HG02763 (cell line): ENCODE data around the gene ARHGEF25.
"Not testable (repeated sequence)": the region's sequence is repeated elsewhere in the genome, so short reads cannot be mapped to it uniquely, and the experiment has no call there.

Experiments used
- ATAC-seq: cut with Tn5 transposase; IDR thresholded peaks from one replicate; pipeline ENCODE4 v1.9.1; 2021; ENCODE audit warnings: mild to moderate bottlenecking, moderate library complexity; ENCODE audit not compliant: unreplicated experiment

Gene ARHGEF25

GRCh38 chr12:57584690-57585089, 26.5 kb upstream of the ARHGEF25 start:
- ATAC-seq: no peak

- ATAC-seq: no peak
Observed at GRCh38 chr12:57585156-57585555, 26.1 kb upstream of the ARHGEF25 start.

GRCh38 chr12:57586128-57586527, 25.1 kb upstream of the ARHGEF25 start:
- ATAC-seq: no peak

DNA sequence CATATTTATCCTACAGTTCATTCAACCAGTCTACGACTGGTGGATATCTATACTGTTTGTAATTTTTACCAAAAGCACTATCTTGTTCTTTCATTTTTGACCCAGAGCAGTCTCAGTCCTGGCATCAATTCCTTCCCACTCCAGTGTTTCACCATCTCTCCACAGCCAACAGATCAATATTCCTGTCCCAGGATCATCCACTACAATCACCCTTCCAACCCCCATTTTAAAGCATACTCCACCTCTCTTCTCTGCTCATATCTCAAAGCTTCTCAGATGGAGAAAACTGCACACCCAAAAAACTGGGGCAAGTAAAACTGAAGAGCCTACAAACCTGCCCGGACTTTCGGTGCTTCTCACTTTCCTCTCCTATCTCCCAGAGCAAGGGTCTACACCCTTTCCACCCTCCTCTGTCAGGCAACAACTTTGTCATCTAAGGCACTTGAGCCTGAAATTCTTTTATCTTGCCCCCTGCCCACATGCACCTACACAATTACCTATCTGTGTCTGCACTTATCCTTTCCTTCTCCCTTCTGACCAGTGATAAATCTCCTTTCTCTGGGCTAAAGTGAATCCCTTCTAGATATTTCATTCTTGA, 24.3 kb upstream of the ARHGEF25 start:
- no peak for ATAC-seq

GRCh38 chr12:57588951-57589610, 22.2 kb upstream of the ARHGEF25 start:
- not testable (repeated sequence) for ATAC-seq

GRCh38 chr12:57590479-57590863, 20.8 kb upstream of the ARHGEF25 start:
- ATAC-seq: no peak

- peak; percentile 95 for ATAC-seq
Observed at GRCh38 chr12:57590864-57591781, 20.1 kb upstream of the ARHGEF25 start, which contains the start of gene PIP4K2C. TSS of gene PIP4K2C (plus strand) at chr12:57591192. CDS start at chr12:57591290, 98 bp downstream.

- no peak for ATAC-seq
Observed at GRCh38 chr12:57591782-57592325, 19.4 kb upstream of the ARHGEF25 start.

DNA sequence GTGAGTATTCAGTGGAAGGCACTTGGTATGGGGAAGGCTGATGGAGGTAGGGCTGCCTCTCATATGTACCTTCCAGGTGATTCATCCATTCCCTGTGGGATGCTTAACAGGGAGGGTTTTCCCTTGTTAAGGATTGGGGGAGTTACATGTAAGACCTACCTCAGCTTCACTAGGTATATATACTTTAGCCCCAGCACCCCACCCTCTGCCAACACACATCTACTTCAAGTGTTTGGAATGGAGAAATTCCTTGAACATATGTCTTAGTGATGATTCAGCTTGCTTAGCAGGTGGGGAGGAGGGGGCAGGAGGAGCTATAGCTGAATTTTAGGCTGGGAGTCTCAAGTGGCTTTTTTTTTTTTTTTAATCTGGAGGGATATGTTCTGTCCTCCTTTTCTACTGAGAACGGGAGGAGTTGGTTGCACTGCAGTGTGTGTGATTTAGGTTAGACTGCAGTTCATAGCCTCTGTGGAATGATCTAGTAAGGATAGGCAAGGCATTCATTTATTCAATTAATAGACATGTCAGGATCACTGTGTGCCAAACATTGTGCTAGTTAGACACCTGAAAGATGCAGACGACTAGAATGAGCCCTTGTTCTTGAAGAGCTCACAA, 18.6 kb upstream of the ARHGEF25 start:
- no peak for ATAC-seq

DNA sequence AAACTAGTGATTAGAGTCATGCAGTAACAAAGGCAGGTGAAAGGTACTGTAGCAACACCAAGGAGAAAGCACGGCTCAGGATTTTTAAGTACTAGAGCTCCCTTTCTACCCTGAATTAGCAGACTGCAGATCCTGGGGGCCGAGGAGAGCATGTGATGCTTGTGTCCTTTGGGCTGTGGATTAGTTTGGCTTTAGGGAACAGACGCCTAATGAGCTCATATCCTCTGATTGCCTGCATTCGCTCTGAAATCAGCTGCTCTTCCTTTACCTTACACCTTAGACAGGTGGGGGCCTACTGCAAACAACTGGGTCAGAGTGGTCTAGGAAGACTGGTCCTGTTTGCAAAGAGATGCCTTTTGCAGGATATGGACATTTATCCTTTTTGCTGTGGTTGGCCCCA, 18.0 kb upstream of the ARHGEF25 start:
- no peak for ATAC-seq

DNA sequence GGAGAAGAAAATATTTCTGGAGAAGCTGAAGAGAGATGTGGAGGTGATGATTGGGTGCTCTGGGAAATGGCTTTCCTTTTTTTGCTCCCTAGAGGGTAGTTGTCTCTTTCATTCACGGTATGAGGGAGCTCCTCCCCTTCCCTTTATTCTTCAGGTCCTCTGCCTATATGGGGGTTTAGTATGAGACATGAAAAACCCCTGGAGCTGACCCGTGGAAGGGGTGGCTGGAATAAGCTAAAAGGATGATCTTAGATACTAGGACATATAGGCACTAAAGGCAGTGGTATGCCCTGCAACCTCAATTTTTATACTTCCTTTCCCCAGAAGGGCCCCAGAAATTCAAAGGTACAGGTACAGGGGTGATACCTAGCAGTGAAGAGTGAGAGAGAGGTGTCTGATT, 10.8 kb upstream of the ARHGEF25 start:
- ATAC-seq: no peak

GRCh38 chr12:57602544-57602943, 8.7 kb upstream of the ARHGEF25 start:
- ATAC-seq: no peak

DNA sequence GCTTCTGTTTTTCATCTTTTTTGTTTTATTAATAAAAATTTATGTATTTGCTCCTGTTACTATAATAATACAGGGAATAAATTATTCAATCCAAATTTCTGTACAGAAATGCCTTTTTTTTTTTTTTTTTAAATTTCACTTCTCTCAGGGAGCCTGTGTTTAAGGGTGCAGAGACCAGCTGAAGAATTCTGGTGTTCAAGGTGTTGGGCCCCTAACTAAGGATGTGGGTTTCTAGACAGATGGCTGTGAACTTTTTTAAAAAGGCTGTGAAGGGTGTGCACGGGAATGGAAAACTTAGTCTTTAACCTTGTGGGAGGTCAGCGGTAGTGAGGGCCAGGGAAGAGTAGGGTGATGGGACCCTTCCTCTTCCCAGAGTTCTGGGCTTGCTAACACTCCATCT, 7.9 kb upstream of the ARHGEF25 start:
- ATAC-seq: no peak

DNA sequence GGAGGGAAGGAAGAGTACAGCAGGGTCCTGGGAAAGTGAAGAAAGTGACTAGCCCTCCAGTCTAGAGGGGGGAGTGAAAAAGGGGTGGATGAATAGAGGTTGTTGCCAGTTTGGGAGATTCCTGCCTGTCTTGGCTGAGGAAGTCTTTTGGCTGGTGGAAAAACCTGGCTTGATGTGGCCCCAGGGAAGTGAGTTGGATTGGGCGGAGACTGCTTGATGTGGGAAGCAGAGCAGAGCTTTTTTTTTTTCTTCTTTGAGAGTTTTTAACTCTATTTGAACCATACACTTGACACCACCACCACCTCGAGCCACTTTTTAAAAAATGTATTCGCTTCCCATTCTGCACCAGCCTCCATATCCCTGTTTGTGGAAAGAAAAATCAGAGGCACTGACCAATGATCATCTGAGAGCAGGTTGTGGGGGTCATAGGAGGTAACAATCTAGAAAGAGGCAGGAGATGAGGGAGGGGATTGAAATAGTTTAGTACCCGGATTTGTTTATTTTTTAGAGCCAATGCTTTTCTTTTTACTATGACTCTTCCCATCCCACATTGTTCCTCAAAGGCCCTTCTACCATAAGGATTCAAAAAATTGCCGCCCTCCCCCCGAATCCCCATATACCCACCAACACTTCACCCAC, 7.3 kb upstream of the ARHGEF25 start:
- ATAC-seq: no peak

DNA sequence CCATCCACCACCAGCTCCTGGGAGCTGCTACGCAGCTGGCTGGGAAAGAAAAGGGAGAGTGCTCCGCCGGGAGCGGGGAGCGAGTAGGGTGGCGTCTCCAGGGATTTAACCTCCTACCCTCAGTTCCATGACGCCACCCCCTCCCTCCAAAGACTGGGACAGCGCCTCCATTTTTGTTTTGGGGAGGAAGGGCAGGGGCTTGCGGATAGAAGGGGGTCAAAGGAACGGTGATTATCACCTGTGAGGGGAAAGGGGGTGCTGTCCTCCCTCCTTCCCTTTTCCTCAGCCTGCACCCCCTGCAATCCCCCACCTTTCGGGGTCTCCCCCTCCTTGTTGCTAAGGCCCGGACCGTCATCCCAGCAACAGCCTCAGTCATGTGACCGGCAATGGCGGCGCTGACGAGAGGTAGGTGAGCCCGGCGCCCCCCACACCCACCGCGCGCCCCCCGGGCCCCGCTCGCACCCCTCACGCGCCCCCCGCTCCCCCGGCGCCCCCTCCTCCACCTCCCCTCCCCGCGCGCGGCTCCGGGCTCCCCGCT, 6.7 kb upstream of the ARHGEF25 start, which contains the start of gene DTX3:
Gene DTX3, plus strand, starts transcription at position 371 of the 538 bp plus-strand sequence. CDS start 1,694 bp downstream, outside the sequence.
- peak; percentile 66 for ATAC-seq

- ATAC-seq: peak; percentile 7
Observed at GRCh38 chr12:57604992-57605810, 6.0 kb upstream of the ARHGEF25 start.

GRCh38 chr12:57605811-57606311, 5.4 kb upstream of the ARHGEF25 start:
- ATAC-seq: no peak

DNA sequence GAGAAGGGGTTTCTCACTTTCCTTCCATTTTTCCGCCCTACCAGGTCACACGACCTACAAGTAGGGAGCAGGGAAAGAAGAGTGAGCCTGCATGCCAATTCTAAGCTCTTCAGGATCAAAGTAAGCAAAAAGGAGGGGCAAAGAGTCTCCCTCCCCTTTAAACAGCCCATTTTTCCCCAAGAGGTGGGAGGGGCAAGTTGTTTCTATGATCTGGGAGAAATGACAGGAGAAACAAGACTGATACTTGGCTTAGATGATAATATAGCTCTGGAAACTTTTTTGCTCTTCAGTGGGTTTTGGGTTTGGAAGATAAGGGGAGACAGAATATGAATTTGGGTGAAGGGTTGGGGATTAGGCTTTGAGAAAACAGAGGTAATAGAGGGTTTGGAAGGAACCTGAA, 4.8 kb upstream of the ARHGEF25 start:
- ATAC-seq: no peak

GRCh38 chr12:57606821-57607220, 4.4 kb upstream of the ARHGEF25 start:
- no peak for ATAC-seq
